GM23338 (cell line): ENCODE measurements around the gene NLRX1.
"Not testable (repeated sequence)": the region's sequence is repeated elsewhere in the genome, so short reads cannot be mapped to it uniquely, and the experiment has no call there.

Experiments used
- CREB1 ChIP-seq: fragments of 250-450 bp; sonication (Bioruptor Pico); IDR thresholded peaks from 2 replicates; pipeline ENCODE4 v1.5.0; 2020; ENCODE audit warnings: low read depth, mild to moderate bottlenecking, moderate library complexity
- ETS1 ChIP-seq: IDR thresholded peaks from 2 replicates; pipeline ENCODE4 v1.6.1; 2016; ENCODE audit warnings: antibody characterized with exemption
- EZH2 ChIP-seq: fragments of 200-600 bp; sonication (generic); IDR thresholded peaks from one replicate; pipeline ENCODE4 v1.8.0; 2017; ENCODE audit warnings: antibody characterized with exemption, mild to moderate bottlenecking, low read depth; ENCODE audit not compliant: unreplicated experiment
- EZH2phosphoT487 ChIP-seq: fragments of 200-600 bp; sonication (generic); IDR thresholded peaks from one replicate; pipeline ENCODE4 v1.8.1; 2018; ENCODE audit warnings: antibody characterized with exemption; ENCODE audit not compliant: unreplicated experiment
- JUNB ChIP-seq: IDR thresholded peaks from one replicate; pipeline ENCODE4 v1.6.1; 2016; ENCODE audit warnings: antibody characterized with exemption; ENCODE audit not compliant: unreplicated experiment
- NANOG ChIP-seq: IDR thresholded peaks from 2 replicates; pipeline ENCODE4 v1.6.1; 2016; ENCODE audit warnings: antibody characterized with exemption, borderline replicate concordance
- POLR2AphosphoS5 ChIP-seq: IDR thresholded peaks from 2 replicates; pipeline ENCODE4 v1.6.1; 2016; ENCODE audit warnings: antibody characterized with exemption, low read depth
- STAT1 ChIP-seq: IDR thresholded peaks from one replicate; pipeline ENCODE4 v1.6.1; 2016; ENCODE audit warnings: antibody characterized with exemption; ENCODE audit not compliant: unreplicated experiment
- ZNF114 ChIP-seq: fragments of 250-450 bp; sonication (Bioruptor Pico); IDR thresholded peaks from 2 replicates; pipeline ENCODE4 v1.5.0; 2020; ENCODE audit warnings: mild to moderate bottlenecking, moderate library complexity
- ZNF331 ChIP-seq: fragments of 250-450 bp; sonication (Bioruptor Pico); IDR thresholded peaks from 2 replicates; pipeline ENCODE4 v1.5.0; 2020; ENCODE audit warnings: low read depth, mild to moderate bottlenecking, moderate library complexity
- TF ChIP-seq, protein P1 (sequence below), 2 experiments: fragments of 200-600 bp in 1 of 2; sonication (generic) in 1 of 2; conservative IDR thresholded peaks; 2 replicates each; pipeline versions ENCODE4 v1.5.1 to v1.6.1; 2016 to 2017; ENCODE audit warnings: antibody characterized with exemption in 2 of 2, low read depth in 2 of 2, mild to moderate bottlenecking in 2 of 2, moderate library complexity in 1 of 2
- TF ChIP-seq, protein P2 (sequence below): IDR thresholded peaks from one replicate; pipeline ENCODE4 v1.6.1; 2018; ENCODE audit warnings: antibody characterized with exemption; ENCODE audit not compliant: unreplicated experiment

DNA sequence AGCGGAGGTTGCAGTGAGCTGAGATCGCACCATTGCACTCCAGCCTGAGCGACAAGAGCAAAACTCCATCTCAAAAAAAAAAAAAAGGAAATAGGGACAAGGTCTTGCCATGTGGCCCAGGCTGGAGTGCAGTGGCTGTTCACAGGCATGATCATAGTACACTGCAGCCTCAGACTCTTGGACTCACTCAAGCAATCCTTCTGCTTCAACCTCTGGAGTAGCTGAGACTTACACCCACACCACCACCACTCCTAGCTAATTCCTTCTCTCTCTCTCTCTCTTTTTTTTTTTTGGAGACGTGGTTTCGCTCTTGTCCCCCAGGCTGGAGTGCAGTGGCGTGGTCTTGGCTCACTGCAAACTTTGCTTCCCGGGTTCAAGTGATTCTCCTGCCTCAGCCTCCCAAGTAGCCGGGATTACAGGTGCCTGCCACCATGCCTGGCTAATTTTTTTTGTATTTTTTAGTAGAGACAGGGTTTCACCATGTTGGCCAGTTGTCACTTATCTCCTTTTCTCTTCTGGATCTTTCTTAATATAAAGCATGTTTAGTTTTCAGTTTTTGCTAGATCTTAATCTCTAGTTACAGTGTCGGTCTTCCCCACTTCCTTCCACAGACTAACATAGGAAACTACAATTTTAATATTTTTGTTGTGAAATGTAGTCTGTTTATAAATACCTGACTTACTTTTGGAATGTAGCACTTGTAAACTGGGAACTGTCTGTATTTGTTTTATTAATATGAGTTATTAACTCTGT is 60.2 kb downstream of the NLRX1 start:
- not testable (repeated sequence) for TF ChIP-seq EZH2; EZH2phosphoT487; POLR2AphosphoS5; NANOG; CREB1 (CRISPR knock-in tag); JUNB; ZNF114 (CRISPR knock-in tag); ETS1; ZNF331 (CRISPR knock-in tag); STAT1
- TF ChIP-seq, protein P1, sequence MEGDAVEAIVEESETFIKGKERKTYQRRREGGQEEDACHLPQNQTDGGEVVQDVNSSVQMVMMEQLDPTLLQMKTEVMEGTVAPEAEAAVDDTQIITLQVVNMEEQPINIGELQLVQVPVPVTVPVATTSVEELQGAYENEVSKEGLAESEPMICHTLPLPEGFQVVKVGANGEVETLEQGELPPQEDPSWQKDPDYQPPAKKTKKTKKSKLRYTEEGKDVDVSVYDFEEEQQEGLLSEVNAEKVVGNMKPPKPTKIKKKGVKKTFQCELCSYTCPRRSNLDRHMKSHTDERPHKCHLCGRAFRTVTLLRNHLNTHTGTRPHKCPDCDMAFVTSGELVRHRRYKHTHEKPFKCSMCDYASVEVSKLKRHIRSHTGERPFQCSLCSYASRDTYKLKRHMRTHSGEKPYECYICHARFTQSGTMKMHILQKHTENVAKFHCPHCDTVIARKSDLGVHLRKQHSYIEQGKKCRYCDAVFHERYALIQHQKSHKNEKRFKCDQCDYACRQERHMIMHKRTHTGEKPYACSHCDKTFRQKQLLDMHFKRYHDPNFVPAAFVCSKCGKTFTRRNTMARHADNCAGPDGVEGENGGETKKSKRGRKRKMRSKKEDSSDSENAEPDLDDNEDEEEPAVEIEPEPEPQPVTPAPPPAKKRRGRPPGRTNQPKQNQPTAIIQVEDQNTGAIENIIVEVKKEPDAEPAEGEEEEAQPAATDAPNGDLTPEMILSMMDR (conservative IDR thresholded peaks at IDR 0.05; ENCODE audit: low read depth in 2 of 2), result not testable (repeated sequence)
- TF ChIP-seq, protein P2, sequence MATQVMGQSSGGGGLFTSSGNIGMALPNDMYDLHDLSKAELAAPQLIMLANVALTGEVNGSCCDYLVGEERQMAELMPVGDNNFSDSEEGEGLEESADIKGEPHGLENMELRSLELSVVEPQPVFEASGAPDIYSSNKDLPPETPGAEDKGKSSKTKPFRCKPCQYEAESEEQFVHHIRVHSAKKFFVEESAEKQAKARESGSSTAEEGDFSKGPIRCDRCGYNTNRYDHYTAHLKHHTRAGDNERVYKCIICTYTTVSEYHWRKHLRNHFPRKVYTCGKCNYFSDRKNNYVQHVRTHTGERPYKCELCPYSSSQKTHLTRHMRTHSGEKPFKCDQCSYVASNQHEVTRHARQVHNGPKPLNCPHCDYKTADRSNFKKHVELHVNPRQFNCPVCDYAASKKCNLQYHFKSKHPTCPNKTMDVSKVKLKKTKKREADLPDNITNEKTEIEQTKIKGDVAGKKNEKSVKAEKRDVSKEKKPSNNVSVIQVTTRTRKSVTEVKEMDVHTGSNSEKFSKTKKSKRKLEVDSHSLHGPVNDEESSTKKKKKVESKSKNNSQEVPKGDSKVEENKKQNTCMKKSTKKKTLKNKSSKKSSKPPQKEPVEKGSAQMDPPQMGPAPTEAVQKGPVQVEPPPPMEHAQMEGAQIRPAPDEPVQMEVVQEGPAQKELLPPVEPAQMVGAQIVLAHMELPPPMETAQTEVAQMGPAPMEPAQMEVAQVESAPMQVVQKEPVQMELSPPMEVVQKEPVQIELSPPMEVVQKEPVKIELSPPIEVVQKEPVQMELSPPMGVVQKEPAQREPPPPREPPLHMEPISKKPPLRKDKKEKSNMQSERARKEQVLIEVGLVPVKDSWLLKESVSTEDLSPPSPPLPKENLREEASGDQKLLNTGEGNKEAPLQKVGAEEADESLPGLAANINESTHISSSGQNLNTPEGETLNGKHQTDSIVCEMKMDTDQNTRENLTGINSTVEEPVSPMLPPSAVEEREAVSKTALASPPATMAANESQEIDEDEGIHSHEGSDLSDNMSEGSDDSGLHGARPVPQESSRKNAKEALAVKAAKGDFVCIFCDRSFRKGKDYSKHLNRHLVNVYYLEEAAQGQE, result not testable (repeated sequence)
